ENCODE data around the gene SSR2. TPM values are rescaled to one million over a fixed set of nuclear protein-coding genes. Genes with fewer than 3 reads are reported as not detected.

Gene SSR2
- total RNA-seq, 1 donor from 2014 or later = 77.6 TPM

DNA sequence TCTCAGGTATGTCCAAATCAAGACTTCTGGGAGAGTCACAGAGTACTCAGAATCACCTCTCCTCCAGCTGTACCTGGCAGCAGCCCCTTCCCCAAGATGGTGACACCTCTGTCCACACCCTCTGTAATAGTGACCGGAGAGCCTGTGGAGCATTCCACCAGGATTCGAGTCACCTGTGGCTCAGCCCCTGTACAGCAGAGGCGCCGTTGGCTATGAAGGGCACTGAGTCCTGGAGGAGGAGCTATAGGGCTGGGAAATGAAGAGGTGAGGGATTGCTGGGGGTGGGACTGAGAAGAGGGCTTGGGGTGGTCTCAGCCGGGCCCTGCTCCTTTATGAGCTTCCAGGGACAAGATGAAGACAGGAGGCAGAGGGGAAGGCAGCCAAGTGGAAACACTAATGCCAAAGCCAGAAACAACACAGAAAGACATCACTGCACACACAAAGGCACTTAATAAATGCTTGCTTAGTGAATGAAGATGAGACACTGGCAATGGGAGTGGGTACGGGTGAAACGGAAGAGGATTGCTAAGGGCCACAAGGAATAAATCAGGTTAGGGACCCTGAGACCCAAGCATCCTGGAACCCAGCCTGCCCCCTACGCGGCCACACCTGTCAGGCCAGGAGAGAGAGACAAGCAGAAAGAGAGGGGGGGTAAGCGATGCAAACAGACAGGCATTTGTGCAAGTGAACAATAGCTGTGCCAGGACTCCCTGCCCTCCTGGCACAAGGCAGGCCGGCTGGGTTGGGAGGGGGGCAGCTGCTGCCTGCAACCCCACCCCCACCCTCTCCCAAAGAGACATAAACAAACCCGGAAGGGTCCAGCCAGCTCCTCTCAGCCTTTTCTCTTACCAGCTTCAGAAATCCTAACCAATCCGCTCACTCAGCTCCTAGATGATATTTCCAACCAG, 46.3 kb downstream of the SSR2 start:
- H3K4me1 ChIP-seq = peaks cover 99% of the 10 kb centered on the region
- peak overlapping the region; percentile 77 for H3K4me3 ChIP-seq
- peaks cover 9% of the 10 kb centered on the region for H3K36me3 ChIP-seq
- DNase-seq = no peak
- intact Hi-C loops (cut with micrococcal nuclease) = no loop called here
- TF ChIP-seq, protein P1, sequence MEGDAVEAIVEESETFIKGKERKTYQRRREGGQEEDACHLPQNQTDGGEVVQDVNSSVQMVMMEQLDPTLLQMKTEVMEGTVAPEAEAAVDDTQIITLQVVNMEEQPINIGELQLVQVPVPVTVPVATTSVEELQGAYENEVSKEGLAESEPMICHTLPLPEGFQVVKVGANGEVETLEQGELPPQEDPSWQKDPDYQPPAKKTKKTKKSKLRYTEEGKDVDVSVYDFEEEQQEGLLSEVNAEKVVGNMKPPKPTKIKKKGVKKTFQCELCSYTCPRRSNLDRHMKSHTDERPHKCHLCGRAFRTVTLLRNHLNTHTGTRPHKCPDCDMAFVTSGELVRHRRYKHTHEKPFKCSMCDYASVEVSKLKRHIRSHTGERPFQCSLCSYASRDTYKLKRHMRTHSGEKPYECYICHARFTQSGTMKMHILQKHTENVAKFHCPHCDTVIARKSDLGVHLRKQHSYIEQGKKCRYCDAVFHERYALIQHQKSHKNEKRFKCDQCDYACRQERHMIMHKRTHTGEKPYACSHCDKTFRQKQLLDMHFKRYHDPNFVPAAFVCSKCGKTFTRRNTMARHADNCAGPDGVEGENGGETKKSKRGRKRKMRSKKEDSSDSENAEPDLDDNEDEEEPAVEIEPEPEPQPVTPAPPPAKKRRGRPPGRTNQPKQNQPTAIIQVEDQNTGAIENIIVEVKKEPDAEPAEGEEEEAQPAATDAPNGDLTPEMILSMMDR (IDR thresholded peaks at IDR 0.05; ENCODE audit: borderline replicate concordance) = no peak
- peak overlapping the region; percentile 99 for H3K27ac ChIP-seq (replicated peaks)
- H3K9me3 ChIP-seq (replicated peaks) = no peaks in the 10 kb centered on the region
- H3K27me3 ChIP-seq (ENCODE audit: low read depth) = no peaks in the 10 kb centered on the region

DNA sequence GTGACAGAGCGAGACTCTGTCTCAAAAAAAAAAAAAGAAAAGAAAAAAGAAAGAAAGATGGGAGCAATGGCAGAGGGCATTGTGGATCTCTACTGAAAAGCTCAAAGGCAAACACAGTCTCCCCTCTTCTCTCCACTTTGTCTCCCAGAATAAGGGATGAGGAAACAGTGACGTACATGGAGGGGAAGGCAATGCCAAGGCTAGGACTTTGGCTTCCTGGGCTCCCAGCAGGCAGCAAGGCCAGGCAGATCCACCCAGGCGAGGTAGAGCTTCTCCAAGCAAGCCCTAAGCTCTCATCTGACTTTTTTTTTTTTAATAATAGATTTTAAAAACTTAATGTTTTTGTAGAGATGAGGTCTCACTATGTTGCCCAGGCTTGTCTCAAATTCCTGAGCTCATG, 47.0 kb downstream of the SSR2 start:
- TF ChIP-seq, protein P1 (IDR thresholded peaks at IDR 0.05; ENCODE audit: borderline replicate concordance) = no peak
- H3K4me1 ChIP-seq = peaks cover 99% of the 10 kb centered on the region
- no peak for DNase-seq

DNA sequence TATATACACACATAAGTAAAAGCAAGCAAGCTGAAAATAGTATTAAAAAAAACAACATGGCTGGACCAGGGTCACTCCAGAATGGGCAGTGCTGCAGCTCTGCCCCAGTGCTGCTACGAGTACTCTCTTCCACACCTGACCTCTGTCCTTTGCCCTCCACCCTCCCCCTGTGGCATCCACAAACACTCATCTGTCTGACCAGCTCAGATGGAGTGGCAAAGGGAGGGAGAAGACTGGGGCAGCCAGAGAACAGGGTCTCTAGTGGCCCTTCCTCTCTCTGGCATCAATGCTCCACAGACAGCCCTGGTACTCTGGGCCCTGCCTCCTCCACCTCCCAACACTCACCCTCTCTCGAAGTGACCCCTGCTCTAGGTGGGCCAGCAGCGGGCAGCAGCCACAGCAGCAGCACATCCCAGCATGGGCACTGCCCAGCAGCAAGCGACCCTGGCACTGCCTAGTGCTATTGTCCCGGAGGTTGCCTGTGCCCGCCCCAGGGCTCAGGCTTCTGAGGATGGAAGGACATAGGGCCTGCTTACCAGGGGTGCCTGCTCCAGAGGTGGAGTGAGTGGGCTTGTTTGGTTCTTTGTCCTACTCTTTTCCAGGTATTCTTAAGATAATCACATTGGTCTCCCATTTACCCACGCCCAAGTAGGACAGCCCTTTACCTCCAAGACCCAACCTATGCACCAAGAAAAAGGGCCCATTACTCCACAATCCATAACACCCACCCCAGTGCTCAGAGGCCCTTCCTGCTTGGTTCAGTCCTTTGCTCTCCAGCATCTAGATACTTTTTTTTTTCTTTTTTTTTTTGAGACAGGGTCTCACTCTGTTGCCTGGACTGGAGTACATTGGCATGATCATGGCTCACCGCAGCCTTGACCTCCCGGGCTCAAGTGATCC, 48.6 kb downstream of the SSR2 start:
- H3K4me3 ChIP-seq = peak overlapping the region; percentile 4
- H3K9me3 ChIP-seq (replicated peaks) = no peaks in the 10 kb centered on the region
- TF ChIP-seq, protein P1 (IDR thresholded peaks at IDR 0.05; ENCODE audit: borderline replicate concordance) = no peak
- DNase-seq = no peak
- H3K36me3 ChIP-seq = peaks cover 16% of the 10 kb centered on the region
- intact Hi-C loops (cut with micrococcal nuclease) = no loop called here
- peaks cover 99% of the 10 kb centered on the region for H3K4me1 ChIP-seq
- no peaks in the 10 kb centered on the region for H3K27me3 ChIP-seq (ENCODE audit: low read depth)
- H3K27ac ChIP-seq (replicated peaks) = peak overlapping the region; percentile 99

More for the DNA sequence above, 47.0 kb downstream of the SSR2 start:
- H3K27ac ChIP-seq (replicated peaks) = peak overlapping the region; percentile 99
- intact Hi-C loops (cut with micrococcal nuclease) = no loop called here
- H3K4me3 ChIP-seq = peak overlapping the region; percentile 77
- H3K36me3 ChIP-seq = peaks cover 13% of the 10 kb centered on the region
- no peaks in the 10 kb centered on the region for H3K9me3 ChIP-seq (replicated peaks)
- no peaks in the 10 kb centered on the region for H3K27me3 ChIP-seq (ENCODE audit: low read depth)

DNA sequence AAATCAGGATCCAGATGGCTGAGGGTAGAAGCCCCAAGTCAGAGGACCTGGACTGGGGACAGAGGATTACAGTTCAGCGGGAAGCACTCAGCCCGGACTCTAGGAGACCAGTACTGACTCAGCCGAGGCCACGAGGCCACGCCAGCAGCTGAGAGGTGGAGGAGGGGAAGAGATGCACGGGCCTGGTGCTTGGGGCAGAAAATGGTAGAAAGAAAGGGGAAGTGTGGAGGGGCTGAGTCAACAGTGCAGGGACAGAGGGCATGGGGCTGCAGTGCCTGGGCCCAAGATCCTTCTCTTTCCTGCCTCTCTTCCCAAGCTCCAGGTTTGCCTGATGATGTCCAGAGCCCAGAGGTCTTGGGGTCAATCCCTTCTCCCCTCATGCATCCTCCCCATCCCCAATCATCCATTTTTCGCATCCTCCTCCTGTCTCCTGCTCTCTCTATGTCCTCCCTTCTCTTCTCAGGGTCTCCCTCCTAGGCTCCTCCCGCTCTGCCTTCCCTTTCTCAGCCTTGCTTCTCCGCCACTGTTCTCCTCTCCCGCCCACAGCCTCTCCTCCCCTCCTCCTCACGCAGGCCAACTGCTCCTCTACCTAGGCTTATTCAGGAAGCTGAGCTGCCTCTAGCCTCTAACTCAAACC, 50.1 kb downstream of the SSR2 start:
- Histone ChIP-seq H3K9me3 (replicated peaks) (no peaks in the 10 kb centered on the region), H3K4me3 (peak overlapping the region; percentile 24), H3K27me3 (ENCODE audit: low read depth) (no peaks in the 10 kb centered on the region), H3K36me3 (peaks cover 32% of the 10 kb centered on the region), H3K27ac (replicated peaks) (peak overlapping the region; percentile 99), H3K4me1 (peaks cover 100% of the 10 kb centered on the region)
- intact Hi-C loops (cut with micrococcal nuclease) = no loop called here
- TF ChIP-seq, protein P1 (IDR thresholded peaks at IDR 0.05; ENCODE audit: borderline replicate concordance) = no peak
- peak; percentile 66 for DNase-seq

DNA sequence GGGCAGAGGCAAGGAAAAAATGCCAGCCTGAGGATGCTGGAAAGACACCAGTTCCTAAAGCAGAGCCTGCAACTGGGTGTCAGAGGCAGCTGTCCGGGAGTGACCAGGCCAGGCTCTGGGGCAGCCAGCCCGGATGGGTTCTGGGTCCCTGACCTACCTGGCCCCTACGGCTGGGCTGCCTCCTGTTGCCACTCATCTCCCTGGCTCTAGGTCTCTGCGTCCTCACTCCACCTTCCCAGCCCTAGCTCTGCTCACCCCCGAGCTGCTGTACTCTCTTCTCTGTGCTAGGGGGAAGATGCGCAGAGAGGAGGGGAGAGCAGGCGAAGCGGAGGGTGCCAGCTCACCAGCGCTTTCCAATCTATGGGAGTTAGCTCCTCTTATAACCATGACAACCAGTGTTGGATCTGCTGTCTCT, 51.4 kb downstream of the SSR2 start:
- H3K27me3 ChIP-seq (ENCODE audit: low read depth) = no peaks in the 10 kb centered on the region
- H3K27ac ChIP-seq (replicated peaks) = peak overlapping the region; percentile 99
- peaks cover 100% of the 10 kb centered on the region for H3K4me1 ChIP-seq
- intact Hi-C loops (cut with micrococcal nuclease) = no loop called here
- H3K9me3 ChIP-seq (replicated peaks) = no peaks in the 10 kb centered on the region
- peak overlapping the region; percentile 41 for H3K4me3 ChIP-seq
- TF ChIP-seq, protein P1 (IDR thresholded peaks at IDR 0.05; ENCODE audit: borderline replicate concordance) = no peak
- peaks cover 44% of the 10 kb centered on the region for H3K36me3 ChIP-seq
- no peak for DNase-seq

All from left ventricle myocardium inferior (tissue), 1 donor.